ENCODE measurements around the gene METTL3. TPM values are rescaled to one million over a fixed set of nuclear protein-coding genes. Genes with fewer than 3 reads are reported as not detected.

The METTL3 gene
- total RNA-seq, 1 experiment from 2014 or later: 43.3 TPM

DNA sequence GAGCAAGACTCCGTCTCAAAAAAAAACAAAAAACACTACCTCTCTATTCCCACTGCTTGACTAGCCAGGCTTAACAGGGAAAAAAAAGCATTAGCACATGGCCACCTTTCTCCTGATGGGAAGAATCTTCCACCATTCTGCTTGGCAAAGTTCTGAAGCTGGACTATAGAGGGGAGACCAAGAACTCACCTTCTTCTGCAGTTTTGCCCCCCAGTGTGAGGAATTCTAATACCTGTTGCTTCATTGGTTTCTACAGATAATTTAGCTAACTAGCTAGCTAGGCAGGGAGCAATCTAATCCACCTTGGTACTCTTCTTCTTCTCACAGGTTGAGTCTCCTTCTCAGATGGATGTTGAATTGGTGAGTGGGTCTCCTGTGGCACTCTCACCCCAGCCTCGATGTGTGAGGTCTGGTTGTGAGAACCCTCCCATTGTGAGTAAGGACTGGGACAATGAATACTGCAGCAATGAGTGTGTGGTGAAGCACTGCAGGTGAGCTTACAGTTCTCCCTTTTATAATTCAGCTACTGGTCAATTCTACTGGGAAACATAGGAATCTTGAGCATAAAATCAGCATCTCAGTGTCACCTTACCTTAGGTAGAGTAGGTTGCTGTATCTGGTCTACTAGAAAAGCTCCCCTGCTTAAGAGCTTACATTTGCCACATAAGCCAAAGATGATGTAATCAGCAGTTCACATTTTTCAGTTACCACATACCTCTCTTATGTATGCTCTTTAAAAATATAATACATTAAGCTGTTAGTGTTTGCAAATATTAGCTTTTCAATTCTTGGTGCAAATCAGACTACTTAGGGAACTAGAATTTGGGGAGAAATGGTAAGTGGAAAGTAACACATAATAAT lies 16.0 kb downstream of the METTL3 start:
- BruUV-seq (replicated peaks): no TSS peak
- no peaks in the 10 kb centered on the region for H3K27me3 ChIP-seq (ENCODE audit: control insufficient read depth, insufficient read depth, low read length)
- H3K36me3 ChIP-seq (ENCODE audit: control insufficient read depth, insufficient read depth, low read length): peaks cover 24% of the 10 kb centered on the region; the same call in 1 of the 2 replicates
- ChIA-PET CTCF (interaction anchor here (0.6 kb wide), 1 partner anchor 1152 kb away, joined by 5 read pairs; no protein-coding TSS in a partner anchor), POLR2A (interaction anchor here (0.7 kb wide), 2 partner anchors 8 to 182 kb away, joined by 3 read pairs; no protein-coding TSS in a partner anchor)
- no peaks in the 10 kb centered on the region for H3K4me1 ChIP-seq (ENCODE audit: control insufficient read depth, insufficient read depth, low read length)
- no peaks in the 10 kb centered on the region for H3K9me3 ChIP-seq (ENCODE audit: control insufficient read depth, insufficient read depth, low read depth, low read length)
- no peak overlapping the region for H3K27ac ChIP-seq (ENCODE audit: low read length)
- no peak overlapping the region for H3K4me3 ChIP-seq (ENCODE audit: low read depth in 2 of 2, low read length in 2 of 2)
- no peak for DNase-seq (ENCODE audit: low read depth, low spot score)
- intact Hi-C loops (cut with micrococcal nuclease; ENCODE audit: unreplicated experiment) (loop anchor here (5.0 kb wide), 1 partner anchor 57 kb away; no protein-coding TSS in a partner anchor), in situ Hi-C loops (cut with HindIII; ENCODE audit: low pct_unique_long_range_greater_than_20kb, low sequenced_read_pairs) (no loop called here)
- no peak for ATAC-seq
- no peak for TF ChIP-seq TCF7L2 (IDR thresholded peaks at IDR 0.05; ENCODE audit: low read depth, low read length)
- no peak for TF ChIP-seq CTCF (IDR thresholded peaks at IDR 0.05)
- no peak for TF ChIP-seq REST (IDR thresholded peaks at IDR 0.05; ENCODE audit: insufficient read depth in 1 of 2, low read depth in 2 of 2, low read length in 1 of 2)
- TF ChIP-seq POLR2AphosphoS5 (IDR thresholded peaks at IDR 0.05; ENCODE audit: low read depth, low read length): no peak
- no peak for TF ChIP-seq SIN3A (IDR thresholded peaks at IDR 0.05; ENCODE audit: borderline replicate concordance, insufficient read depth, low read depth, low read length)

GRCh38 chr14:21486640-21487087 lies 24.5 kb downstream of the METTL3 start:
- BruUV-seq (replicated peaks): no TSS peak
- in situ Hi-C loops (cut with HindIII; ENCODE audit: low pct_unique_long_range_greater_than_20kb, low sequenced_read_pairs): no loop called here
- CTCF ChIA-PET: no interaction called here
- Histone ChIP-seq H3K4me3 (ENCODE audit: low read depth in 2 of 2, low read length in 2 of 2) (no peak overlapping the region), H3K27me3 (ENCODE audit: control insufficient read depth, insufficient read depth, low read length) (no peaks in the 10 kb centered on the region), H3K36me3 (ENCODE audit: control insufficient read depth, insufficient read depth, low read length) (no peaks in the 10 kb centered on the region; the same call in 1 of the 2 replicates), H3K27ac (ENCODE audit: low read length) (no peak overlapping the region), H3K9me3 (ENCODE audit: control insufficient read depth, insufficient read depth, low read depth, low read length) (no peaks in the 10 kb centered on the region), H3K4me1 (ENCODE audit: control insufficient read depth, insufficient read depth, low read length) (no peaks in the 10 kb centered on the region)
- no peak for TF ChIP-seq POLR2AphosphoS5 (IDR thresholded peaks at IDR 0.05; ENCODE audit: low read depth, low read length)
- no peak for TF ChIP-seq CTCF (IDR thresholded peaks at IDR 0.05)
- no peak for TF ChIP-seq SIN3A (IDR thresholded peaks at IDR 0.05; ENCODE audit: borderline replicate concordance, insufficient read depth, low read depth, low read length)
- TF ChIP-seq REST (IDR thresholded peaks at IDR 0.05; ENCODE audit: insufficient read depth in 1 of 2, low read depth in 2 of 2, low read length in 1 of 2): no peak
- TF ChIP-seq TCF7L2 (IDR thresholded peaks at IDR 0.05; ENCODE audit: low read depth, low read length): no peak
- POLR2A ChIA-PET: interaction anchor here (0.6 kb wide), 1 partner anchor 9 kb away, joined by 3 read pairs; no protein-coding TSS in a partner anchor
- intact Hi-C loops (cut with micrococcal nuclease; ENCODE audit: unreplicated experiment): no loop called here
- DNase-seq (ENCODE audit: low read depth, low spot score): no peak
- no peak for ATAC-seq
